ENCODE measurements around the gene VGLL2.
"Not testable (repeated sequence)": the region's sequence is repeated elsewhere in the genome, so short reads cannot be mapped to it uniquely, and the experiment has no call there.

The VGLL2 gene

GRCh38 chr6:117265410-117266256, at the start of gene VGLL2:
TSS of gene VGLL2 (plus strand) at chr6:117265558. CDS start at chr6:117265764, 206 bp downstream.
- in situ Hi-C loops (cut with HindIII; ENCODE audit: low sequenced_read_pairs) = no loop called here

- in situ Hi-C loops (cut with HindIII; ENCODE audit: low sequenced_read_pairs) = no loop called here
Observed at GRCh38 chr6:117222861-117223260, 42.5 kb upstream of the VGLL2 start.

GRCh38 chr6:117226778-117227177, 38.6 kb upstream of the VGLL2 start:
- in situ Hi-C loops (cut with HindIII; ENCODE audit: low sequenced_read_pairs) = no loop called here

- in situ Hi-C loops (cut with HindIII; ENCODE audit: low sequenced_read_pairs) = no loop called here
Observed at GRCh38 chr6:117227245-117227962, 38.0 kb upstream of the VGLL2 start.

- in situ Hi-C loops (cut with HindIII; ENCODE audit: low sequenced_read_pairs) = no loop called here
Observed at GRCh38 chr6:117228202-117228601, 37.2 kb upstream of the VGLL2 start.

- in situ Hi-C loops (cut with HindIII; ENCODE audit: low sequenced_read_pairs) = no loop called here
Observed at GRCh38 chr6:117229870-117230269, 35.5 kb upstream of the VGLL2 start.

- in situ Hi-C loops (cut with HindIII; ENCODE audit: low sequenced_read_pairs) = no loop called here
Observed at GRCh38 chr6:117231466-117231865, 33.9 kb upstream of the VGLL2 start.

GRCh38 chr6:117232196-117232595, 33.2 kb upstream of the VGLL2 start:
- in situ Hi-C loops (cut with HindIII; ENCODE audit: low sequenced_read_pairs) = no loop called here

- in situ Hi-C loops (cut with HindIII; ENCODE audit: low sequenced_read_pairs) = no loop called here
Observed at GRCh38 chr6:117233145-117233544, 32.2 kb upstream of the VGLL2 start.

- in situ Hi-C loops (cut with HindIII; ENCODE audit: low sequenced_read_pairs) = no loop called here
Observed at GRCh38 chr6:117237561-117237960, 27.8 kb upstream of the VGLL2 start.

- in situ Hi-C loops (cut with HindIII; ENCODE audit: low sequenced_read_pairs) = not testable (repeated sequence)
Observed at GRCh38 chr6:117244571-117244970, 20.8 kb upstream of the VGLL2 start.

GRCh38 chr6:117244979-117245378, 20.4 kb upstream of the VGLL2 start:
- in situ Hi-C loops (cut with HindIII; ENCODE audit: low sequenced_read_pairs) = not testable (repeated sequence)

- in situ Hi-C loops (cut with HindIII; ENCODE audit: low sequenced_read_pairs) = no loop called here
Observed at GRCh38 chr6:117253785-117254184, 11.6 kb upstream of the VGLL2 start.

GRCh38 chr6:117262799-117263198, 2.6 kb upstream of the VGLL2 start:
- in situ Hi-C loops (cut with HindIII; ENCODE audit: low sequenced_read_pairs) = no loop called here

- in situ Hi-C loops (cut with HindIII; ENCODE audit: low sequenced_read_pairs) = no loop called here
Observed at GRCh38 chr6:117263353-117263927, 1.9 kb upstream of the VGLL2 start.

GRCh38 chr6:117264369-117264691, 1.0 kb upstream of the VGLL2 start:
- in situ Hi-C loops (cut with HindIII; ENCODE audit: low sequenced_read_pairs) = no loop called here

GRCh38 chr6:117264692-117265409, 507 bp upstream of the VGLL2 start:
- in situ Hi-C loops (cut with HindIII; ENCODE audit: low sequenced_read_pairs) = no loop called here

- in situ Hi-C loops (cut with HindIII; ENCODE audit: low sequenced_read_pairs) = no loop called here
Observed at GRCh38 chr6:117266257-117267053, 1.1 kb downstream of the VGLL2 start.

- in situ Hi-C loops (cut with HindIII; ENCODE audit: low sequenced_read_pairs) = no loop called here
Observed at GRCh38 chr6:117267054-117267347, 1.6 kb downstream of the VGLL2 start.

- in situ Hi-C loops (cut with HindIII; ENCODE audit: low sequenced_read_pairs) = no loop called here
Observed at GRCh38 chr6:117267766-117268534, 2.6 kb downstream of the VGLL2 start.
